Tongue (tissue), 2 donors: ENCODE measurements around the gene MKNK1. TPM values are rescaled to one million over a fixed set of nuclear protein-coding genes. Genes with fewer than 3 reads are reported as not detected.

Experiments
- DNase-seq: peaks from one replicate; pipeline ENCODE4 v3.0.0-alpha.2; 2015
- total RNA-seq: library from RNA; depleted of rRNA; stranded (reverse); fragments of >200 nt; gene quantifications from one replicate; pipeline ENCODE4 v1.2.3, GENCODE V29; 2014

Gene MKNK1
- total RNA-seq, 1 donor from 2014 or later = 40.8 TPM

DNA sequence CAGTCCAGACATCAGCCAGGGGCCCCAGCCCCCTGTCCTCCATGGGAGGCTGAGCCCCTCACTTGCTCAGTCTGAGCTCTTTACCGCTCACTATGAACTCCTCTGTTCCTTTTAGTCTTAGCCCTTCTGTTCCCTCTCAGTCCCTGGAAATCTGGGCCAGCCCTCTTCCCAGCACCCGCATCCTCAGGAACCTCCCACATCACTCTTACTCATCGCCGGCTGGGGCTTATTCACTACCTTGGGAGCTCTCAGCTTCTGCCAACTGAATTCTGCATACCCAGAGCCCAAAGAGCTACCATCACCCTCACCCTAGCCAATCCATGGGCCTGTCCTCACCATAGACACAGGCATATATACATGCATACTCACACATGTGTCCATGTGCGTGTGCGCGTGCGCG is 64.1 kb downstream of the MKNK1 start:
- no peak for DNase-seq

- no peak for DNase-seq
Observed at GRCh38 chr1:46538147-46538546, 65.9 kb downstream of the MKNK1 start.

DNA sequence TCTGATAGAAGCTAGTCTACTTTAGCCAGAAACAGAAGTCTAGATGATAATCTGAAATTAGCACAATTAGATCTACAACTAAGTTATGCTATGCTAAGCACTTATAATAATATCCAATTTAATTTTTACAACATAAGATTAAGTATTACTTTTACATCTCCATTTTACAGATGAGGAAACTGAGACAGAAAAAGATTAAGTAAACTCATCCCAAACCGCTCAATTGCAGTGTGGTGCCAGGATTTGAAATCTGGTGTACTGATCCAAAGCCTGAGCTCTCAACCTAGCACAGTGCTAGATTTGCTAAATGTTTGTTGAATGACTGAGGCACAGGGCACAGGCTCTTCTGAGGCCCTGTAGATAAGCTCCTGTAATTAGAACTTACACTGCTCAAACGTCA is 66.4 kb downstream of the MKNK1 start:
- DNase-seq = no peak

GRCh38 chr1:46536527-46536926 is 67.5 kb downstream of the MKNK1 start:
- DNase-seq = no peak

- no peak for DNase-seq
Observed at GRCh38 chr1:46535063-46535462, 69.0 kb downstream of the MKNK1 start.

GRCh38 chr1:46533179-46533864 is 70.7 kb downstream of the MKNK1 start:
- DNase-seq = peak; percentile 61

- DNase-seq = peak; percentile 80
Observed at GRCh38 chr1:46532498-46533178, 71.4 kb downstream of the MKNK1 start.

- no peak for DNase-seq
Observed at GRCh38 chr1:46532095-46532494, 72.0 kb downstream of the MKNK1 start.

- DNase-seq = peak; percentile 32
Observed at GRCh38 chr1:46530791-46531409, 73.2 kb downstream of the MKNK1 start.

DNA sequence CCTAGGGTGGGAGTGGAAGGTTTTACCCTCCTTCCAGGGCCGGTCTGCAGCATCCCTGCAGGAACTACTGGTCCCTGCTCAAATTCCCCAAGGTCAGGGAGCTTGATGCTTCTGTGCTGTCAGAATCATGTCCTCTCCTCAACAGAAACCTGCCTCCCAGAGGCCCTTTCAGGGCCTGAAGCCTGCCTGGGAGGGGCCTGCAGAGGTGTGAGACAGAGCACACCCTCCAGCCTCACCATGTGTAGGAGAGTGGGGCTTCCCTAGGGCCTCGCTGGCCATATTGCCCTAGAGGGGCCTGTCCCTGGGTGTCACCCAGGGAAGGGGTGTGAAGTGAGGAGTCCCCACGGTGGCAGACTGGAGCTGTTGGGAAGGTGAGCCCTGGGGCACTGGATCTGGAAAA is 73.8 kb downstream of the MKNK1 start:
- DNase-seq = no peak

DNA sequence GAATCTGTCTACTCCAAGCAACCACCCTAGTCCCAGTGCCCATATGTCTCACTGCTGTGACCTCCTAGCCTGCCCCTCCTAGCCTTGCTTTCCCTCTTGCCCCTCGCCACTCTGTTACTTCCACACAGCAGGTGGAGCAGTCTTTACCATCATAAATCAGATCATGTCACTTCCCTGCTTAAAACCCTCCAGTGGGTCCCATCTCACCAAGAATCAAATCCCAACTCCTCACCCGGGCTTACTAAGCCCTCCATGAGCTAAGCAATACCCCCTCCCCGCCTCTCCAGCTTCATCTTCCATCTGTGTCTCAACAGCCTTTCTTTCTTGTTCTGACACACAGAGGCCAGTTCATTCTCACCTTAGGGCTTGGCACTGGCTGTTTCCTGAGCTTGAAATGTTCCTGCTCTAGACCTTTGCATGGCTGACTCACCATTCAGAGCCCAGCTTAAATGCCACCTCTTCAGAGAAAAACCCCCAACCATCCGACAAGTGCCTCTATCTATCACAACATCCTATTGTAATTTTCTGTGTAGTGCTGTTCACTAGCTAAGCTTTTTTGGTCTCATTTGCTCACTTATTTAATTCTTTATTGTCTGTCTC is 74.9 kb downstream of the MKNK1 start:
- DNase-seq = no peak

DNA sequence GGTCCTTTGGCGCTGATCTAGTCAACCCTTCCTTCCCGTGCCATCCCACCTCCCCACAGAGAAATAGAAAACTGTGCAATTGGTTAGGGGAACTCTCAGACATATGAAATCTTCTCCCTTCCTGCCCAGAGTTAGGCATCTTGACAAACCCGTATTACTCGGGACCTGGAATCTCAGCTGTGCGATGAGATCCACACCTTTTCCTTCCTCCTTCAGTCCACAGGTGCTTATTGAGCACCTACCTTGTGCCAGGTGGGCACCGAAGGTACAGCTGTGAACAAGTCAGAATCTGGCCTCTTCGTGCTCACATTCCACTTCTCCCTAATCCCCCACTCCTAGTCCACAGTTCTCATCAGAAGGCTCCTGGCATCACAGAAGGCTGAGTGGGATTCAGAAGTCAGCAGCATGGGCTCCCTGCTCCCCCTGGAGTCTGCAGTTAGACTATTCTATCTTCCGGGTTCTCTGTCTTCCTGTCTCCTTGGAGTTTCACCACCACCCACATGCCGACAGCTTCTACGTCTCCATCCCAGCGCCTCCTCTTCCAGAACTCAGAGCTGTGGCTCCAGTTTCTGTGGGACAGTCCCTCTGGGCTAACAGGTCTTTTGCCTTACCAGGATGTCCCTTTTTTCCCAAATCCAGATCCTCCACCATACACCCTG is 75.6 kb downstream of the MKNK1 start:
- DNase-seq = no peak

DNA sequence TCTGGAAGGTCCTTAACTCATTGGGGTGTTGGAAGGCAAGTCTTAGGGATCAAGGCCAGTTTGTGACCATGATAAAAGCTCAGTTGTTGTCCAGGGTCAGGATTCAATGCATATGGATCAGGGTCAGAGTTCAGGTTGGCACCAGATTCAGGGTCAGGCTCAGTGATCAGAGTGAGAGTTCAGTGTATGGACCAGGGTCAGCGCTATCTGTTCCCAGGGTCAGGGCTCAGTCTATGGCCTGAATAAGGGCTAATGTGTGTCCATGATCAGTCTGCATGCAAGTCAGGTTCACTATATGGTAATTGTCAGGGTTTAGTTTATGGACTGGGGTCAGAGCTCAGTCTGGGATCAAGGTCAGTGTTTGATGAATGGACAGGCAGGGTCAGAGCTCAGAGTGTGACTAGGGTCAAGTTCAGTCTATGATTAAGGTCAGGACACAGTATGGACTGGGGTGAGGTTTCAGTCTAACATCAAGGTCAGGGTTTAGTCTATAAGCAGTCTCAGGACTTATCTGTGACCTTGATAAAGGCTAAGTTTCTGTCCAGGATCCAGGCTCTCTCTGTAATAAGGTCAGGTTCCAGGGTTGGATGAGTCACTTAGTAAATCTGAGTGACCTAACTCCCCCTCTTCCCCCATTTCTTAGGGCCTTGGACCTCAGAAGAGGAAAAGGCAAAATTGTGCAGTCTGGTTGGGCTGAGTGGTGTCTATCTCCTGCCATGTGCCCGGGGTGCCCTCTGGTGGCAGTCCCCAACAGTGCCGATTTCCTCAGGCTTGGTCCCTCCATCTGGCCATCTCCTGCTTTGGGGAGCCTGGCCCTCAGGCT is 76.4 kb downstream of the MKNK1 start:
- DNase-seq = peak; percentile 86

- no peak for DNase-seq
Observed at GRCh38 chr1:46526691-46527291, 77.3 kb downstream of the MKNK1 start.

DNA sequence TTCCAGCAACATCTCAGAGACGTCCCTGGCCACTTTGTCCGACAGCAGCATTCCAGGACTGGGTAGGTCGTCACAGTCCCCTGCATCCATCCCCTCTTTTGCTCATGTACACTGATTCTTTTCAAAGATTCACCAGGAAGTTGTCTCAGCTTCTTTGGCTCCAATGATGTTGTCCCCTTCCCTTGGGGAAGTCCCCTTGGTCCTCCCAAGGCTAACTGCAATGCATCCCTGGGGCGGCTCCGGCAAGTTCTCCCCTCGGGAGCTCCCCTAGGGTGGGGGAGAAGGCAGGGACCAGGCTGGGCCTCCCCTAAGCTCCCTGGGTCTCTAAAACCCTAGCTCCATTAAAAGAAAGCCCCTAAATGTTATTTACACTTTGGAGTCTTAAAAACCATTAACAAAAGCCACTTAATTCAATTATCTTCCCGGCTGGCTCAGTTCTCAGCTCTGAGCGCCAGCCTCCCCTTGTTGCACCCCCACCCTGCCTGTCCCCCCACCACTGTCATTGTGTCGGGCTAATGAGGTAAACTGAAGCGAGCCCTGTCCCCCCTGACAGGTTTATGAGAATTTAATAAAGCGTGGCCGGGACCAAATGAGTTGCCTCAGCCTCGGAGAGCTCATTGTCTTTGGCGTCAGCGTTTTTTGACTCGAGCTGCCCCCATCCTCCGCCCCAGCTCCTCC is 77.9 kb downstream of the MKNK1 start:
- DNase-seq = no peak

- DNase-seq = no peak
Observed at GRCh38 chr1:46525253-46525983, 78.7 kb downstream of the MKNK1 start.

DNA sequence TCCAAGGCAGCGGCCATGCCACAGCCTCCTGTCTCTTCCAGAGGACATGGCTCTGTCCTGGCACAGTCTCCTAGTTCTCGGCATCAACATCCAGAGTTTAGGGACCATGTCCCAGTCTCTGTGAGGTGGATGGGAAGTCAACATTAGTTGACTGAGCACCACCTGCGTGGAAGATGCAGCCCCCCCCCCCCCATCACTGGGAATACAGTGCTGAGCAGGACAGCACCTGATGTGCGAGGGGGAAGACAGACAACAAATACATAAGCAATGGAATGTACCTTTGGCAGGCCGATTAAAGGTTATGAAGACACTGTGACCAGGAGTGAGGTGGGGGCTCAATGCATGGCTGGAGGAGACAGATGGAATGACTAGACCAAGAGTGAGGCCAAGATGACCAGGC is 79.2 kb downstream of the MKNK1 start:
- no peak for DNase-seq

DNA sequence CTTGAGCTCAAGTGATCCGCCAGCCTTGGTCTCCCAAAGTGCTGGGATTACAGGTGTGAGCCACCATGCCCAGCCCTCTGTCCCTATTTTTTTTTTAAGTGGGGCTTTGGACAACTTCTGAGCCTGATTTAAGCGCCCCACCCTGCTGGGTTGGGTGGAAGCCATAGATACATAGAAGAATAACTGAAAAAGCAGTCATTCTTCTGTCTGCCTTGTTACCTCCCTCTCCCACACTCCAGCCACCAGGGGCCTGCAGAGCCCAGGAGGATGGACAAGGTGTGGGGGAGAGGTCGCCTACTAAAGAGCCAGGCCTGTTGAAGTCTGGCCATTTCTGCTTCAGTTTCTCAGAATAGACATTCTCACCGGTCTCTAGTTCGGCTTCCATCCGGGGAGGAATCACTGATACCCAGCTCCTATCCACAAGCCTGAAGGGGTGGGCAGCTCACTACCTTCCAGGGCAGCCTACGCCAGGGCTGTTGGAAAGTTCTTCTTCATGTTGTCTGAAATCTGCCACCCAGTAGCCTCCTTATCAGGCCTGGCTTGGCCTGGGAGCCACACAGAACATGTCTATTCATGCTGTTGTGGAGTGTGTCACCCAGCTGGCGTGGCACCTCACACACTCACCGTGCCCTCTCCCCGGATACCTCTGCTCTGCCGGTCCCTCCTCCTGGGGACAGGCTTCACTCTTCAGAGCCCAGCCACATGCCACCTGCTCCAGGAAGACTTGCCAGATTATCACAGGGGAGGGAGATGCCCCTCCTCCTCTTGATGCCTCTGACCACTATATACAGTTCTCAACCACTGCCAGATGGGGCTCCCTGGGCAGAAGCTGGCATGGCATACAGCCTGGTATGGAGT is 80.3 kb downstream of the MKNK1 start:
- no peak for DNase-seq

DNA sequence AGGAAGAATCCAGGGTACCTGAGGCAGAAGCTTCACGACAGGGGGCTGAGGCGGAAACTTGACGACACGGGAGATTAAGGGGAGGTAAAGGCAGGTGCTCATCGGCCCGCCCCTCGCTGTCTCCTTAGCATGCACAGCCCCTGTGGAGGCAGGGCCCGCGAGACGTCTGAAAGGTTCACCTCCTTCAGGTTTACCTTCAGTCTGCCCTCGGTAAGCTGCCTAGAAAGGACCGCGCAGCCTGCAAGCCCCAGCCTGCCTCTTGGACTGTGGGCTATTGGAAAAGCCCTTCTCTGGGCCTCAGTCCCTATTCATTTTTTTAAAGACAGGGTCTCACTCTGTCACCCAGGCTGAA is 81.1 kb downstream of the MKNK1 start:
- DNase-seq = no peak
